HG03565 (cell line): ENCODE data around the gene TBX21.

Experiments
- ATAC-seq: cut with Tn5 transposase; IDR thresholded peaks from one replicate; pipeline ENCODE4 v1.9.1; 2021; ENCODE audit warnings: mild to moderate bottlenecking, moderate library complexity; ENCODE audit not compliant: unreplicated experiment

TBX21 gene

GRCh38 chr17:47733047-47733673 lies at the start of gene TBX21:
Gene TBX21 (plus strand): TSS chr17:47733236. CDS start chr17:47733455, 219 bp downstream.
- ATAC-seq: peak; percentile 42

- no peak for ATAC-seq
Measured at GRCh38 chr17:47684025-47684424, 49.0 kb upstream of the TBX21 start.

GRCh38 chr17:47684535-47685193 lies 48.4 kb upstream of the TBX21 start:
- no peak for ATAC-seq

DNA sequence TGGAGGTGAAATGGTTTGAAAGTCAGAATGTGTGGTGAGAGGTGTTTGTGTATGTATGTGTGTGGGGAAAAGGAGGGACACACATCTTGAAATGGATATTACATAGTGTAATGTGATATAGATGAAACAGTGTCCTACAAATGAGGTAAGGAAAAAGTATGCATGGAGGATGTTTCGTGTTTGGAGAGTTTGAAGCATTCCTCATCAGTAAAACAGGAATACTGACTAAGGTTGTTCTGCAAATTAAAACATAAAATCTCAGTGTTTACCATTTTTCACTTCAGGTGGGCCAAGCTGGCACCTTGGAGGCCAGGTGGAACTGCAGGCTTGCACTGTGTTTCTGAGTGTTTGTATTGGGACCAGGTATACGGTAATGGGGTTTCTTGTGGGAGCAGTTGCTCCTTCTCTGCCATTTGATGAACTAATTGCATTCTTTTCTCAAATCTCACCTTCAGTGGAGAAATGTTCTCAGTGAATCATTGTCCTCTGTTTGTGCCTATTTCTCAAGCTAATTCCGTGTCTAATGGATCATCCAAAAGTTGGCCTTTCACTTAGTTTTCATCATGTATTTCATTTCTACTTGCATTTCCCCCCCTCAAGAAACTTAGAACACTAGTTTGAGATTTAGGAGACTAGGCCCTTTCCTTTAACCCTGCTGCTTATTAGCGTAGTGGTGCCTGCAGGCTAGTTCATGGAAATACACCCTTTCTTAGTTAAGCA lies 47.3 kb upstream of the TBX21 start:
- no peak for ATAC-seq

DNA sequence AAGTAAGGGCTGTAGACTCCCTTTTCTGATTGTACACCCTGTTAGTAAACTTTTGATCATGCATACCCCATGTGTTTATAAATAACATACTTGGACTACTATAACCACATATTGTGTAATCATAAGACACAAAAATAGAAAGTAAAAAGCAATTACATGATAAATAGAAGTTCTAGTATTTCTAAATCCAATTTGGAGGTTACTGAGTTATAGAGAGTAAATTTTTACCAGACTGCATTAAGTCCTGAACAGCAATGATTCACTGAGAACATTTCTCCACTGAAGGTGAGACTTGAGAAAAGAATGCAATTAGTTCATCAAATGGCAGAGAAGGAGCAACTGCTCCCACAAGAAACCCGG lies 46.8 kb upstream of the TBX21 start:
- no peak for ATAC-seq

DNA sequence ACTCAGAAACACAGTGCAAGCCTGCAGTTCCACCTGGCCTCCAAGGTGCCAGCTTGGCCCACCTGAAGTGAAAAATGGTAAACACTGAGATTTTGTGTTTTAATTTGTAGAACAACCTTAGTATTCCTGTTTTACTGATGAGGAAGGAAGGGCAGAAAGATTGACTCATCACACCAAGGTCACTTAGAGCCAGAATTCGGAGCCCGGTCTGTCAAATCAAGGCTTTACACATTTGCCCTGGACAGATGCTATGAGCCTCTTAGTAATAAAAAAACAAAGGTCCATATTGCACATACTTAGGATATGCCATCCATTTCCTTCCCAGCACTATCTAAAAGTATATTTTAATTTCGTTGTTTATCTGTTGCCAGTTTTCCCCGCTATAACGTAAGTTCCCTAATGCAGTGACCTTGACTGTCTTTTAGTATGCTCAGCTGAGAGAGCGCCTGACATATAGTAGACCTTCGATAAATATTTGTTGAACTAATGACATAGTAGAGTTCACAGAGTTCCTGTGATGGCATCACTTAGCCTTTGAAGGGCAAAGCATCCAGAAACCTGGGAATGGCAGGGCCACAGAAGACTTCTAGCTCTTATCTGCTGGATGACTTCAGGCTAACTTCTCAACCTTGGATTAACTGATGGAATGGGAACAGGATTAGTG lies 46.2 kb upstream of the TBX21 start:
- ATAC-seq: no peak

- no peak for ATAC-seq
Measured at GRCh38 chr17:47687328-47687690, 45.7 kb upstream of the TBX21 start.

DNA sequence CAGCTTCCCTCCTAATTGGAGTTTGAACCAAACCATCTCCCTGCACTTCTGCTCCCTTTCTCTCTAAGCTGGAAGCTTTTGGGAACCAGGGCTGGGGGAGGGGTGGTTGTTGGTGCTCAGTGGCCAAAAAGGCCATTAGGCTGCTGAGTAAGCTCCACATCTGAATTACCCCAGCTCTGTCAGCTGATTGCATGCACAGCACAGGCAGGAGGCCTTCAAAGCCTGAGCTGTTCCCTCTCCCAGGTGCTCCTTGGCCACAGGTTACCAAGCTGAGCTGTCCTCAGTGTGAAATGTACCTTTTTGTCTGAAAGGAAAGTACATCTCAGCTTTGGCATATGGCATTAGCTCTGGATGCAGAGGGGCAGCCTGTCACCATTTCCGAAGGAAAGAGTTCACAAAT lies 45.3 kb upstream of the TBX21 start:
- ATAC-seq: no peak

- no peak for ATAC-seq
Measured at GRCh38 chr17:47690121-47690520, 42.9 kb upstream of the TBX21 start.

DNA sequence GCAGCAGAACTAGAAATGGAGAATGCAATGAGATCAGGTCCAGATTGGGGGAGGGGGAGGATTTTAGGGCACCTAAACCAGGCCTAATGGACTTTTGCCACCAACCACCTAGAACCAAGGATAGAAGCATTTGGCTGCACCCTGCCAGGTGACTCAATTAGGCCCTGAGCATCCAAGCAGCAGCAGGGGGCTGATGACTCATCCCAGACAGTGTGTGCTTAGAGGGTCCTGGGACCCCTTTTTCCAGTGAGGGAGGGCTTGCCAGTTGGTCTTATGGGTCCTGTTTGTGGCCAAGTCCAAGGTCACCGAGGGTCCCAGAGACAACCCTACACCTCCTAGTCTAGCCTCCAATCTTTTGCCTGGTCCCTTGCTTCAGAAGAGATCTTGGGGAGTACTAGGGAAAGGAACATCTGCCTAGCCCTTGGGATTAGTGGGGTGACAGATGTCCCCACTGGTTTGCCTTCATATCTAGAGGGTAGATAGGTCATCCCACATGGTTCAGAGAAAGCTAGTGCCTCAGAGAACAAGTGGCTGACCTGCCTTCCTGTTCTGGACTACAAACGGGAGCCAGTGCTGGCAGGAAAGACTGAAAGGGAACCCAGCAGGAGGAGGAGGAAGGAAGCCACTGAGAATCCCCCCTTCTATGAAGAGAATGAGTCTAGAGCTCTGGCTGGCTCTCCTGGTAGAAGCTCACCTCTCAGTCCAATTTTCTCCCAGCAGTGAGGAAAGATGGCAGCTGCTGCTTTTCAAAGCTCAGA lies 40.7 kb upstream of the TBX21 start:
- ATAC-seq: no peak

GRCh38 chr17:47692895-47693730 lies 39.9 kb upstream of the TBX21 start:
- no peak for ATAC-seq

DNA sequence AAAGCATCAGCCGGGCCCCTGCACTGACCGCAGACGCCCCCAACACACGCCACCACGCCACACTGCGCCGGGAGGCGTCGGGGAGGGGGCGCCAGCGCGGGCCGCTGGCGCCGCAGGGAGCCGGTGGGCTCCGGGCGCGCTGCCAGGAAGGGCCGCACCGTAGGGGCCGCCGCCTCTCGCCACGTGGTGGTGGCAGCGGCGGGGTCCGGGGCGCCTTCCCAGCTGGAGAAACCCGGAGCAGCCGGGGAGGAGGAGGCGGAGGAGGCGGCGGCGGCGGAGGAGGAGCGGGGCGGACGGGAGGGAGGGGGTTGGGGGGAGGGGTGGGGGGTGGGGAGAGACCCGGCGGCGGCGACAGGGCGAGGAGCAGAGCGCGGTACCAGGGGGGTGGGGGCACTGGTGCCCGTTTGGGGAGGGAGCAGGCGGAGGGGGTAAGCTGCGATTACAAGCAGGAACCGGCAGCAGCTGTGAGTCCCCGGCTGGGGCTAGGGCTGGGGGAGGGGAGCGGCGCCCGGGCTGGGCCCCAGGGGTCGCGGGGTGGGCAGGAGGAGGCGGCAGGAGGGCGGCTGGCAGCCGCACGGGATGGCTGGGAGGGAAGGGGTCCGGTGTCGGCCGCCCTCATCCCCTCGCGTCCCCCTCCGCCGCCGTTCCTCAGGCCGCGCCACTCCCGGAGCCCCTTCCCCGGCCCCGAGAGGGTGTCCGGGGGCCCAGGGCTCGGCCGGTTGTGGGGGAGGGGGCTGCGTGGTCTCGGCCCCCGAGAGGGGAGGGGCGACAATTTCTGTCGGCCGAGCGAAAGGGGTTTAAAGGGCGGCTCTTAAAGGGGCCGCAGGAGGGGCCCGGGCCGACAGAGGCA lies 39.1 kb upstream of the TBX21 start, which contains the start of gene TBKBP1:
Gene TBKBP1, plus strand, starts transcription at position 431 of the 850 bp plus-strand sequence. CDS start 1,952 bp downstream, outside the sequence.
- ATAC-seq: no peak

DNA sequence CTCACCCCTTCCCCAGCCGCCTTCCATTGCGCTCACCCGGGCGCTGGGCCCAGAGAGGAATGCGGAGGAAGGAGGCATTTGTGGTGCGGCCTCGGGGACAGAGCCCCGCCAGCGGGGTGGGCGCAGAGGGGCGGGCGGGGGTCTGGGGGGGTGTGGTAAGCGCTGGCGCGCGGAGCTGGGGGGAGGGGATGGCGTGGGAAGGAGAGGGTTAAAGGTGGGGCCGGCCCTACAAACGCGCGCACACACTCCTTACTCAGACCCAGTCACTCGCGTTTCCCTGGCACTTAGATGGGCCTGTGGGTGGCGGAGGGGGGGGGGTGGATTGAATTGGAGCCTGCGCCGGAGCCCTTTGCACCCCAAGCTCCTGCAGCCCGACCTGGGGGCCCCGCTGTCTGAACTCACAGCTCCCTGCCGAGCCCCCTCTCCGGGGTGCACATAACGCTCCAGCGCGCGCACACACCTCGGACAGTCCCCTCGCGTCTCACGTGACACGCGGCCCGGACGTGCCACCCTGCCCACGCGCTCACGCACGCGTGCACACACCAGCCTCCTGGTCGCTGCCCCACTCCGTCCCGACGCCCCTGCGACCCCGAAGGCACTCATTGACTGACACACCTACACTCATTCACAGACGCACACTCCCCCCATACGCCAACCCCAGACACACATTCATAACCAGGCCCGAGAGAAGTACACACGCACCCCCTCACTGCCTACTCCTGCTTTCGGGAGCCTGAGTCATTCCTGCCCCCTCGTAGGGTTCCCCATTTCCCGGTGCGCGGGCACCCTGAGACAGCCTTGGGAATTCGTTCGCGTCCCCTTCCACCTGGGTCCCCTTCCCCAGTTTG lies 38.2 kb upstream of the TBX21 start:
- no peak for ATAC-seq

DNA sequence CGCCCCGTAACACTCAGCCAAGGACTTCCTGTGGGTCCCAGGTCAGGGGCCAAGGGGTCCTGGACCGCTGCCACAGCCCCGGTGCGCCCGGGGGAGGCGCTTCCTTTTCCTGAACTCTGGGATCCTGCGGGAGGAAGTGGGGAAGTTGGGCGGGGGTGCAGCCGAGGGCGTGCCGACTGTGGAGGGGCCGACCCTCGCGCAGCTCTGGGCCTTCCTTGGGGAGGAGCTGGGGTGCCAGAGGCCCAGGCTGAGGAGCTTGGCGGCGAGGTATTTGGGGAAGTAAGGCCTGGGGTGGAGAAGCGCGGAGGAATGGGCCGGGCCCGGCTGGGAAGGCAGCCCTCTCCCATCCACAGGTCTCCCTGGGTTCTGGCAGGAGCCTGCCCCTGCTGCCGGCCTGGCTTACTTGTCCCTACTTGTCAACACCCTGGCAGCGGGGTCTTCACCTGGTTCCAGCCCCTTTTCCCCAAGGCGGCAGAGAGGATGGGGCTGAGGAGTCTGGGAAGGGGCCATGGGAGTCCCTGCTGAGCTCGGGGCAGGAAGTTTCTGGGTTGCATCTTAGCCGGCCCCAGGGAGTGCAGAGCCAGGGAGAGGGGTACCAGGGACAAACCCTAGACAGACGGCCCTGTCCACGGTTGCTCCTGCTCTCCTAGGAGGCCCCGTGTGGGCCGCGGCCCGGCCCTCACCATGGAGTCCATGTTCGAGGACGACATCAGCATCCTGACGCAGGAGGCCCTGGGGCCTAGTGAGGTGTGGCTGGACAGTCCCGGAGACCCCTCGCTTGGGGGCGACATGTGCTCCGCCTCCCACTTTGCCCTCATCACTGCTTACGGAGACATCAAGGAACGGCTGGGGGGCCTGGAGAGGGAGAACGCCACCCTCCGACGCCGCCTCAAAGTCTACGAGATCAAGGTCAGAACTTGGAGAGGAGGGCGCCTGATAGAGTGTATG lies 37.3 kb upstream of the TBX21 start:
- no peak for ATAC-seq

GRCh38 chr17:47696717-47697642 lies 36.1 kb upstream of the TBX21 start:
- ATAC-seq: no peak
